ENCODE measurements around the gene UEVLD. TPM values are rescaled to one million over a fixed set of nuclear protein-coding genes. Genes with fewer than 3 reads are reported as not detected.

Gene UEVLD
- total RNA-seq = 21.2 and 36.7 TPM in 2 replicates

GRCh38 chr11:18588297-18589252 lies at the start of gene UEVLD:
TSS of gene UEVLD (minus strand) at chr11:18588734. CDS start at chr11:18588654, 80 bp downstream.
- peak; percentile 37 for DNase-seq (ENCODE audit: low read depth)
- H3K4me3 ChIP-seq (ENCODE audit: low read depth, low read length) = peak within 1 kb of the TSS; percentile 100
- TF ChIP-seq CTCF (conservative IDR thresholded peaks at IDR 0.05; ENCODE audit: low read depth, low read length) = no peak

- no peak for TF ChIP-seq CTCF (conservative IDR thresholded peaks at IDR 0.05; ENCODE audit: low read depth, low read length)
- DNase-seq (ENCODE audit: low read depth) = peak; percentile 89
- H3K4me3 ChIP-seq (ENCODE audit: low read depth, low read length) = peak within 1 kb of the TSS; percentile 74
These were observed 45.9 kb upstream of the UEVLD start, which contains the start of gene SPTY2D1 for GRCh38 chr11:18634140-18635032. TSS of gene SPTY2D1 (minus strand) at chr11:18634342. CDS start at chr11:18634257, 85 bp downstream.

- peak overlapping the region; percentile 74 for H3K4me3 ChIP-seq (ENCODE audit: low read depth, low read length)
- TF ChIP-seq CTCF (conservative IDR thresholded peaks at IDR 0.05; ENCODE audit: low read depth, low read length) = no peak
- DNase-seq (ENCODE audit: low read depth) = no peak
These were observed 45.0 kb upstream of the UEVLD start for GRCh38 chr11:18633256-18634139.

- H3K4me3 ChIP-seq (ENCODE audit: low read depth, low read length) = peak overlapping the region; percentile 74
- TF ChIP-seq CTCF (conservative IDR thresholded peaks at IDR 0.05; ENCODE audit: low read depth, low read length) = no peak
- DNase-seq (ENCODE audit: low read depth) = no peak
These were observed 44.3 kb upstream of the UEVLD start for GRCh38 chr11:18632841-18633240.

- TF ChIP-seq CTCF (conservative IDR thresholded peaks at IDR 0.05; ENCODE audit: low read depth, low read length) = no peak
- H3K4me3 ChIP-seq (ENCODE audit: low read depth, low read length) = no peak overlapping the region
- DNase-seq (ENCODE audit: low read depth) = no peak
These were observed 35.6 kb upstream of the UEVLD start for GRCh38 chr11:18624161-18624560.

- H3K4me3 ChIP-seq (ENCODE audit: low read depth, low read length) = no peak overlapping the region
- no peak for DNase-seq (ENCODE audit: low read depth)
- no peak for TF ChIP-seq CTCF (conservative IDR thresholded peaks at IDR 0.05; ENCODE audit: low read depth, low read length)
These were observed 35.2 kb upstream of the UEVLD start for GRCh38 chr11:18623707-18624106.
